HuH-7.5 (cell line): ENCODE measurements around the gene PDK2.

Source experiments
- DNase-seq: peaks from one replicate; pipeline ENCODE4 v3.0.0; 2011; ENCODE audit warnings: low spot score

PDK2 gene

GRCh38 chr17:50150354-50151040 is 55.3 kb downstream of the PDK2 start, which contains the start of gene PPP1R9B:
Gene PPP1R9B, minus strand, starts transcription at chr17:50150677. Its CDS starts 164 bp downstream, at chr17:50150513.
- DNase-seq, result no peak

- peak; percentile 97 for DNase-seq
Measured at GRCh38 chr17:50151041-50151936, 56.1 kb downstream of the PDK2 start.

DNA sequence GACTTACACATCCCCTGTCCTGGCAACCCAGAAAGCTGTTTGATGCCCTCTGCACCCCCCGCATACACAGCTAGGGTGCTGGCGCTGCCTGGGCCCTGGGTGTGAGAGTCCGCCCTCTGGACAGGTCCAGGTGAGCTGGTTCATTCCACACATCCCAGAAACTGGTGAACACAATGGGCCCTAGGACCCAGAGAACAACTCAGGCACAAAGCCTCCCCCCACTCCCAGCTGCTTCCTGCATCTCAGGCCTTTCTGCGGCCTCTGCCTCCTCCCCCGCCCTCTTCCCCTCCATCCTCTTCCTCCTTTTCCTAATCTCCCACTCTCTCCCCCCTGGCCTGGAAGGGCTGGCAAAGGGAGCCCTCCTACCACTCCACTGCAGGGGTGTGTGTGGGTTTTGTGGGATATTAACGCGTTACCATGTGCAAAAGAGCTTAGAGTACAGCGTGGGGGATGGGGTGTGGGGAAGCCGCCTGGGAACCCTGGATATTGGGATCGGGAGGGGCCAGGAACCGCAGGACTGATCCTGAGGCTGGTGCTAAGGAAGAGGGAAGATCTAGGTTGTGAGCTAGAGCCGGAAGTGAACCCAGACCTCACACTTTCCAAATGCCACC is 56.9 kb downstream of the PDK2 start:
- DNase-seq, result peak; percentile 91

DNA sequence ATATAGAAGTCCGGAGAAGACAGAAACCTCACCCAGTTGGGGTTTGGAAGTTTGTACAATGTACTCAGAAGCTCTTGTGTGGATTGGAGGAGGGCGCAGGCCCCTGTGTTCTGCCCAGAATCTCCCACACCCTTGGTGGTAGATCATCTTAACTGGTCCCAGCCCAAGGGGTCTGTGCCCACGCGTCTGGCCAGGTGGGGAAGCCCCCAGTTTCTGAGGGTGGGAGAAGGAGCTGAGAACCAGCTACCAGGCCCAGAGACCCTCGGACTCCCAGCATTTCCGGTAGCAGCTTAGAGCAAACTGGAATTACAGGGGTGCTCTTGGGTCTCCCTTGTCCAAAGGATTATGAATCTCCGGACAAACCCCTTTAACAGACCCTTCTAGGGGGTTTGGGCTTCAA is 57.6 kb downstream of the PDK2 start:
- no peak for DNase-seq

- DNase-seq, result no peak
Measured at GRCh38 chr17:50153650-50154575, 58.8 kb downstream of the PDK2 start.

DNA sequence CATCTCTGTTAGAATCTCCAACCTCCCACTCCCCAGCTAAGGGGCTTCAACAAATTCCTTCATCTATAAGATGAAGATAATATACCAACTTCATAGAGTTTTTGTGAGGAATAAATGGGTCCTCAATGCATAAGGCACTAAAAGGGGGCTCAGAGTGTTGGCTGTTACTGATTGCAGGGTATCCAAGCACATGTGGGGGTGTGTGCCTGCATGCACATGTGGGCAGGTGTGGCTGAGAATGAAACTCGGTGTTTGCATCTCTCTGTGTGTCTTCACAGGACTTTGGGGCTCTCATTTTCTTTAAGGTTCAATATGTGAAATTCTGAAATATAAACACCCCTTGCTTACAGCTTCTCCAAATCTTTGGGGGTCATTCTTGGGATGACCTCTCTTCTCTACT is 59.5 kb downstream of the PDK2 start:
- no peak for DNase-seq

DNA sequence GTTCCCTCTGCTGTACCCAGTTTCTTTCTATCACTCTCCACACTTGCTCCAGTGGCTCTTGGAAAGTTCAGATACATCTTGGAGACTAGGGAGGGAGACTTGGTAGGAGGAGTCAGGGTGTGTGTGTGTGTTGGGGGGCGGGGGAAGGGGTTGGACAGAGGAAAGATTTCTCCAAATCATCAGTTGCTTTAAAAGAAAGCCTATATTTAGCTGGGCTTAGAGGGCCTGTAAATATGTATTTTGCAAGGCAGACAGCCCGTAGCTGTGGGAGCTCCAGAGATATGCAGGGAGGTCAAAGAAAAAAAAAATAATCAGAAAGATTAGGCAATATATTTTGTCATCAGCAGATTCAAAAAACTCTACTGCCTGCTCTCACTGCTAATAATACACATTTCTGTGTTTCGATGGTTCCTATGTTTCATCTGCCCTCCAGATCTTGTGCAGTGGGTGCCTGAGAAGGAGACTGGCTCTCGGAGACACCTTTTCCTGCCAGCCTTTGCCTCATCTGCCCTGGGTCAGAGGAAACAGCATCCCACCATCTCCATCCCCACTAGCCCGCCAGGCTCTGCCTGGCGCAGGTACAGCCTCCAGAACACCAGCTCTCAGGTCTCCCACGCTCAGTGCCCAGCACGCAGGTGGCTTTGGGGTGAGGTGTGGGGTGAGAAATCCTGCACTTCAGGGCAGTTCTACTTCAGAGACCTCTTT is 60.1 kb downstream of the PDK2 start:
- no peak for DNase-seq

GRCh38 chr17:50157891-50158290 is 62.7 kb downstream of the PDK2 start:
- no peak for DNase-seq

DNA sequence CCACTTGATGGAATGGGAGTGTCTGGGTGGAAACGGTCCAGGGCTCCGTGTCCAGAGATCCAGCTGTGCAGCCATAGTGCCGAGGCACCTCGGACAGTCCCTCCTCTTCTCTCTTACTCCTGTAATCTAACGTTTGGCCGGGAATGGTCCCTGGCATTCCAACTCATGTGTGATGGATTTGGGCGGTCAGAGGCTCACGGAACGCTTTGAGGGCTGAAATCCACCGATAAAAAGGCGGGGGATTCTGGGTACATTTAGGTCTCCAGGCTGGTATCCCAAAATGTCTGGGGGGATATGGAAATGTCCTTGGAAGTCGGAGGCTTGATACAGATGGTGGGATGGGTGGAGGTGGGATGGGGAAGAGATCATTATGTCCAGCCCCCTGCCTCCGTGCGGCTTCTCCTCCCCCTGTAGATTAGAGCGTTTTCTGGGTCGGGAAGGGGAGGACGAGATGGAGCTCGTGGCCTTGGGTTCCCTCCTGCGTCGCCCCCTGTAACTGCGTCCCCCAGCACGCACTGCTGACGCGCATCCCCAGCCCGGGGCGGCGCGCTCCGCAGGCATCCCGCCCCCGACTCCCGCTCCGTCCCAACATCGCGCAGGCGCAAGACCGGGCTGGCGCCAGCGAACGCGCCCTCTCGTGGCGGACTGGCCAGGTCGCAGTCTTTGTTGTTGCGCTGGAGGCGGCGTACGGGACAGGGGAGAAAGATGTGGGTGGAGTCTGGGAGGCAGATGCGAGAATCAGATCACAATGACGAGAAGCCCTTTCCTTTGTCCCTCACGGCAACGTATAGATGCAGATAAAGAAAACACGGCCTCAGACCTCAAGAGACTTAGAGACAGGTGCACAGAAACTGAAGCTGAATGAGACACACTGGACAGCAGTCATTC is 66.1 kb downstream of the PDK2 start:
- DNase-seq, result peak; percentile 99
